NCI-H2107 (cell line): ENCODE results near the gene NDUFB8.
"Not testable (repeated sequence)": the region's sequence is repeated elsewhere in the genome, so short reads cannot be mapped to it uniquely, and the experiment has no call there.

Experiments
- DNase-seq: peaks from one replicate; lab custom pipeline; 2025; lab: John Stamatoyannopoulos, UW

The NDUFB8 gene

GRCh38 chr10:100529475-100530298 lies at the start of gene NDUFB8:
Gene NDUFB8, minus strand, starts transcription at chr10:100529871. Its CDS starts 20 bp downstream, at chr10:100529851.
- peak; percentile 51 for DNase-seq

DNA sequence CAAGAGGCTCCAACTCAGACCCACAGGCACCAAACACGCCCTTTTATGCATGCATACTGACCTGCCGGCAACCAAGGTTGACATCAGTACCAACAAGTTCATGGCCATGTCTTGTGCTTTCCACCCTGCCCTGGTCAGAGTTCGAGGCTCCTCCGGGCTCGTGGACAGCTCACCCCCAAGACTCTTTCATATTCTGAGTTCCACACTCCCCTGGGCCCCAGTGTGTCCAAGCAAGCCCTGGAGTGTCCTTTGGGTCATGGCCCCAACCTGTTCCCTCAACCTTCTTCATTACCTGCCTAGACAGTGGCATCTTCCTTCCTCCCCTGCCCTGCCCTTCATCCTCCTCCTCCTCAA lies 46.6 kb upstream of the NDUFB8 start:
- DNase-seq, result no peak

DNA sequence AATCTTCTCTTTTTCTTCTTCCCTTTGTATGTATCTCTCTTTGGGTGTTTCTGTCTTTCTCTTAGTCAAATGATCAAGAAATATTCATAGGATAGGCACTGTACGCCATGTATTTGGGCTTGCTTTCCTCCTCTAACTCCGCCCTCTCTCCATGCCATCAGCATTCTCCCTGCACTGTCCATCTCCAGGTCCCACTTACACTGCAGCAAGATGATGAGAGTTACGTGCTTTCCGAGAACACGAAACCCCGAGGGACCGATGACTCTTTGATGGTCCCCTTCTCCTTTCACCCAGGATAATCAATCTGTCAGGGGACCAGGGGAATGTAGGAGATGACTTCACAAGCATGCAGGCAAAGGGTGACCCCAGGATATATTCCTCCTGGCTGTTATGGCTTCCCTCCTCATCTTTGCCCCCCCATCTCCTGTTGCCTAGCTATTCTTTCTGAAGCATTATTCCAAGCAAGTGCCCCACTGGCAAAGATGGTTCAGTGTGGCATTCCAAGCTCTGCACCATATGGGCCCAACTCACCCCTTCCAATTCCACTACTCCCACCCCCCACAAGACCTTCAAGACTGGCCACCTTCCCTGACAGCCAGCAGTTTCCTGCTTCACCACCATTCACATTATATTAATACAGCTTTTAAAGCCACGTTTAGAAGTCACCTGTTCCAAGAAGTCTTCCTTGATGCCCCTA lies 46.1 kb upstream of the NDUFB8 start:
- DNase-seq, result no peak

DNA sequence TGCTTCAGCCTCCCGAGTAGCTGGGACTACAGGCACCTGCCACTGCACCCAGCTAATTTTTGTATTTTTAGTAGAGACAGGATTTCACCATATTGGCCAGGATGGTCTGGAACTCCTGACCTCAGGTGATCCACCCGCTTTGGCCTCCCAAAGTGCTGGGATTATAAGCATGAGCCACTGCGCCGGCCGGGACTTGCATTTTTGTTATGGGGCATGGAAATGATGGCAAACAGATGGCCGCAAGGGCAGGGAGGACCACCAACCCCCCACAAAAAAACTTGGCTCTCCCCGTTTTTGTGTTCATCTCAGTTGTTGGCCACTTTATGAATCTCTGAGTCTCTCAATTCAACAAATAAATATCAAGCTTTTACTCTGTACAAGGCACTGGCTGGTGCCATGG lies 45.5 kb upstream of the NDUFB8 start:
- DNase-seq, result not testable (repeated sequence)

DNA sequence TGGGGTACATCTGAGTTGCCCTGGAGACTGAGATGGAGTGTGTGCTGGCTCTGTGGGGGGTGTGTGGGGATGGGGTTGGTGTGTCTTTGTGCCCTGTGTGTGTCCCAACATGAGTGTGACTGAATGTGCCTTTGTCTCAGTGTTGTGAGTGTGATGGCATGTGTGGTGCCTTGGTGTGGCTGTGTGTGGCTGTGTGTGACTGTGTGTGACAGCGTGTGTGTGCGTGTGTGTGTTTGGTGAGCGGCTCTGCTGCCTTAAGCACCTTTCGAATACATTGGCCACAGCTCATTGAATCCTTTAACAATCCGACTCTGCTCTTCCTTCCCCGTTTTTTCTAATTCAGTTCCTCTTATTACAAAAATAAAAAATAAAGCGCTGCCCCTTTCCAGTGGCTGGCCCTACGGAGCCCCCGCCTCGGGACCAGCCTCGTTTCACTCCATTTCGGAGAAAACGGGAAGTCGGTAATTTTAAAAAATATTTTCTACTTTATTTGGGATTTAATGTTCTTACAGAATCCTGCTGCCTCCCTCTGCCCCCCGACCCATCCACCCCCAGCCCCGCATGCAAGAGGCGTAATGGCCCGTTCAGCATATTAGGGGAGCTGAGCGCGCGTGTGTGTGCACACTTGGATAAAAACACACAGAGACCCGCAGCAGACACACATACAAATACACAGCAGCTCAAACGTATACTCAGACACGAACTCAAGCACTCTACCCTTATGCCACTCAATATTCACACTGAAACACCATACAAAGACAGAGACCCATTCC lies 41.6 kb upstream of the NDUFB8 start:
- no peak for DNase-seq

- DNase-seq, result no peak
Measured at GRCh38 chr10:100570506-100570905, 40.8 kb upstream of the NDUFB8 start.

GRCh38 chr10:100569687-100570481 lies 40.2 kb upstream of the NDUFB8 start:
- no peak for DNase-seq

DNA sequence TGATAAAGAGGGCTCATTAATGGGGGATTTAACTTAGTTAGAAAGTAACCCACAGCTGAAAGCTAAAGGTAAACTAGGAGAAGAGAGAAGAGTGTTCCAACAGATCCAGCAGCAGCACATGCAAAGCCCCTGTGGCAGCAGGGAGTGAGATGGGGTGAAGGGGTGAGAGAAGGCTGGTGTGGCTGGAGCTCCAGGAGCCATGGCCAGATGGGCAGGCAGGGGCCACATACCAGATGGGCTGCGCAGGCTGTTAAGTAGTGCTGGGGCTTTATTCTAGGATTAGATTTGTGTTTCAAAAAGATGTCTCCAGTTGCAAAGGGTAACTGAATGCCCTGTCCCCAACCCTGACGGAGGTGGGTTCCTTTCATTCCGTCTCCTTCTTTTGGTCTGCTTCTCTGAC lies 39.2 kb upstream of the NDUFB8 start:
- DNase-seq, result no peak

DNA sequence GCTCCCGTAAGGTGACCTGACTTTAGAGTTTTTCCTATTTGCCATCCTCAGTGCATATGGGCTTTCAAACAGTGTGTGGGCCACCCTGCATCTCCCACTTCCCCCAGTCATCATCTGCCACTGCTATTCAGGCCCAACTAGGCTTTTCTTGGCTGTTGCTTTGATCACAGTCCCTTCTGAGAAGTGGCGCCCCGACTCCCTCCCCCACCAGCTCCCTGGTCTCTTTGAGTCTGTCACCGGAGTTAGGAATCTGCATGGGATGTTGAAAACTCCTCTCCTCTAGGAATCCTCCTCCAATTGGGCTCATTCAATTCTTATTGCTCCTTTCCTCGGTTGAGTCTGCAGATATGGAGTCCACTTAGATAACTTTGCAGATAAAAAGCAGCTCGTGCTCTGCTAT lies 38.2 kb upstream of the NDUFB8 start:
- no peak for DNase-seq

DNA sequence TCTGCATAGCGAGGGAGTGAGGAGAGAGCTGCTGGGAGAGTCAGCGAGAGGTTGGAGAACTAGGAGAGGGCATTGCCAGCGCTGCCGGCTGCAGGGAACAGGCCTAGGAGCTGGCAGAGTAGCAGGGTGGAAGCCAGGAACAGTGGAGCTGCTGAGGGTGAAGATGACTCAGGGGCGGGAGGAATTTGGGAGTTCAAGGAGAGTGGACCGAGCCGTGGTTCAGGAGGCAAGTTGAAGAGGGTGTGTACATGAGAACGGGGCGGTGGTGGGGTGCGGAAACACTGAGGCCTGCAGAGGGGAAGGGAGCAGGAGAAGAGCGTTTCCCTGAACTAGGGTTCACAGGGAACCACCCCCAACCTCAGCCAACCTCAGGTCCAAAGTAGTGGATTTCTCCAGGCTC lies 37.6 kb upstream of the NDUFB8 start:
- DNase-seq, result no peak

GRCh38 chr10:100566561-100566960 lies 36.9 kb upstream of the NDUFB8 start:
- no peak for DNase-seq

DNA sequence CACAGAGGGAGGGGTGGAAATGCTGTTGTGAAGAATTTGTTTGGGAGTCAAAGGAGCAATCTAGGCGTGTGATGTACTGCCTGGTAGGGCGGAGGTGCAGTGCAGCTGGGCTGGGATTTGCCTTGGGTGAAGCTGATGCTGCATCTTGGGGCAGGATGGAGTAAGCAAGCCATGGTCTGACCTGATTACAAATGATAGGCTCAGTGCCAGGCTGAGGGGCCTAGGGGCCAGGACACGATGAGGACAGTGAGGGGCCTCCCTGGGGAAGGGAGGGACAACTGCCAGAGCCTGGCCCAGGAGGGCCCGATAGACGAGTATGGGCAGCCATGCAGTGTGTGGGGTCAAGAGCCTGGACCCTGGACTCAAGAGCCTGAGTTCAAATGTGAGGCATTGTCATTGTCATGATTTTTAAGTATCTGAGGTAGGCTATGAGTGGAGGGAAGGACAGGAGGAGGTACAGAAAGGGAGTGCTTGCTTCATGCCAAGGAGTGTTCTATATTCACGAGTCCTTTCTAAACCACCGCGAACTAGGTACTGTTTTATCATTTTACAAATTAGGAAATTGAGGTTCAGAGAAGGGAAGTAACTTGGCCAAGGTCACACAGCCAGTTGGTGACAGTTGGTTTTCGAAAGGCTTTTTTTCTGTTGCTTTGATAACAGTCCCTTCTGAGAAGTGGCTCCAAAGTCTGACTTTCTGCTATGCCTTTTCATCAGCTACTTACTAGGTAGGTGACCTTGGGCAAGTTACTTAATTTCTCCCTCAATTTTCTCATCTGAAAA lies 35.7 kb upstream of the NDUFB8 start:
- no peak for DNase-seq

- DNase-seq, result peak; percentile 41
Measured at GRCh38 chr10:100562008-100562672, 32.5 kb upstream of the NDUFB8 start.

DNA sequence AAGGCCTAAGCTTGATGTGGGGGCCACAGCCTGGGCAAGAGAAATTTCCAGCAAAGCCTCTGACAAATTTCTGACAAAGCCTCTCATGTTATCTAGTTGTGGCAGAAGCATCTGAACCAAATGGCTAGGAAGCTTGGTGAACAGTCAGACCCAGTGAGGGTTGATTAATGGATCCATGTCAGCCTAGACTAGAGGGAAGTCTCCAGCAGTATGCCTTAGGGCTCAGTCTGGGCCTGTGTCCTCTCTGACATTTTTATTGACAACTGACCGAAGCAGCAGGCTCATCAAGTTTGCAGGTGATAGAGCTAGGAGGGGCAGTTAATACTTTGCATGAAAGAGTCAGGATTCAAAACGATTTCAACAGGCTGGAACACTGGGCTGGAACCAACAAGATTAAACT lies 31.3 kb upstream of the NDUFB8 start:
- no peak for DNase-seq

DNA sequence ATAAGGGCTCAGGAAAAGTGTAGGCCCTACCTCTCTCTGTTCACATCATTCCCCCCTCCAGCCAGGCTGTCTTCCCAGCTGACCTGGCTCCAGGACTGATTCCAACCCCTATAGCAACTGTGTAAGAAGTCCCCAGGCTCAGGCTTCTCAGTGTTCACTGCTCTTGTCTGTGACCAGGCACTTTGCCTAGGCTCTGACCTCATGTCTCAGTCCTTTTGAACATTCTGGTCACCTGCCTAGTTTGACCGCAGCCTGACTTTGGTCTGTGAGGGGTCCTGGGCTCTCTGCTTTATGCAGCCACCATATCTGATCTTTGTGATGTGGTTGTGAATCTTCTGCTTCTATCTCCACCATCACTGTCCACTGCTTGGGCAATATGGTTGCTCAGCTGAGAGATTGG lies 30.6 kb upstream of the NDUFB8 start:
- no peak for DNase-seq

- no peak for DNase-seq
Measured at GRCh38 chr10:100554902-100555301, 25.2 kb upstream of the NDUFB8 start.

DNA sequence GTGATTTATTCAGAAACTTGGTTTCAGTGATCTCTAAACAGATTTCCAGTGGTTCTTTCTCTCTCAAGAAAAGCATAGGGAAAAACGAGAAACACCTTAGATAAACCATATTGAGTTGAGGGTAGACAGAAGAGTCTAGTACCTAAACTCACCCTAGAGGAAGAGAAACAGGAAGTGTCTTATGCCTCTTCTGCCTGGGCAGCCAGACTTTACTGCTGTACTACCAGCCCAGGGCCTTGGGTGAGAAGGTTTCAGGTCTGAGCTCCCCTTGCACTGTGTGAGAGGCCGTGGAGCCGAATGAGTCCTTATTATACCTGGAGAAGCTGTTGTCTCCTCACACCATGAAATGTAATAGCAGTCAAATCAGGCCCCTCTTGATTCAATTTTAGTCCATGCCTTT lies 24.3 kb upstream of the NDUFB8 start:
- no peak for DNase-seq

DNA sequence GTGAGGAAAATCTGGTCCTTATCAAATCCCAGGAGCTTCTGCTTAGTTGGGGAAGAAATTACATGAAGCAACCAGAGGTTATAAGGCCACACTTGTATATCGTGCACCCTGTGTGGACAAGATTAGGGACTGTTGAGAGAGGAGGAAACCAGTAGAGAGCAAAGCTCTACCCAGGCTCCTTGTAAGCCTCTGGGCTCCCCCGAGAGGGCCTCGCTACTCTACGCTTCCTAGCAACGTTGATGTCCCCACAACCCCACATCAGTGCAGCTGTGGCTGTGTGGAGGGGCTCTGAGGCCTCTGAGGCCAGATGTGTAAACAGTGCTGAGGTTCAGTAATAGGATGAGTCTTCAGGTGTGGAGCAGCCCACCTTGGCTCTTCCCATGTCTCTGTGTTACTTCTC lies 22.1 kb upstream of the NDUFB8 start:
- DNase-seq, result no peak

- DNase-seq, result no peak
Measured at GRCh38 chr10:100551196-100551595, 21.5 kb upstream of the NDUFB8 start.

GRCh38 chr10:100544950-100545349 lies 15.3 kb upstream of the NDUFB8 start:
- DNase-seq, result no peak

DNA sequence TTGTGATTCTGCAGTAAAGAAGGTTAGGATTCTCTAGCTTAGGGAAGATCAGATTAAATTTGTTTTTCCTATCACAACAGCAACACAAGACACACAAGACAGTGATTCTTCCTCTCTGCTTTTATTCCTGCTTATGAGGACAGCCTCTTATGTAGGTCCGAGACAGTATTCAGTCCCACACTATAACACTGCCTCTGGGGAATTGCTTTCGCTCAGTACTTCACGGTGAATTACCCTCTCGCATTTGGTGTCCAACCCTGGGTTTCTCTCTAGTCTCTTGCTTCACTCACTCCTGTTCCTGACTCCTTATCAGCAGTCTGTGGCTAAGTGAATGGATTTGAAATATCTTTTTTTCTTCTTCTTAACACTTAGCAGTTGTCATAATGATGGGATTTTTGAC lies 7.8 kb upstream of the NDUFB8 start:
- no peak for DNase-seq
